D341Med (cell line): ENCODE measurements around the gene MAP3K6.
"Not testable (repeated sequence)": the region's sequence is repeated elsewhere in the genome, so short reads cannot be mapped to it uniquely, and the experiment has no call there.

Experiments
- DNase-seq: peaks from one replicate; pipeline ENCODE4 v3.0.0; 2012; ENCODE audit warnings: low spot score

Gene MAP3K6

DNA sequence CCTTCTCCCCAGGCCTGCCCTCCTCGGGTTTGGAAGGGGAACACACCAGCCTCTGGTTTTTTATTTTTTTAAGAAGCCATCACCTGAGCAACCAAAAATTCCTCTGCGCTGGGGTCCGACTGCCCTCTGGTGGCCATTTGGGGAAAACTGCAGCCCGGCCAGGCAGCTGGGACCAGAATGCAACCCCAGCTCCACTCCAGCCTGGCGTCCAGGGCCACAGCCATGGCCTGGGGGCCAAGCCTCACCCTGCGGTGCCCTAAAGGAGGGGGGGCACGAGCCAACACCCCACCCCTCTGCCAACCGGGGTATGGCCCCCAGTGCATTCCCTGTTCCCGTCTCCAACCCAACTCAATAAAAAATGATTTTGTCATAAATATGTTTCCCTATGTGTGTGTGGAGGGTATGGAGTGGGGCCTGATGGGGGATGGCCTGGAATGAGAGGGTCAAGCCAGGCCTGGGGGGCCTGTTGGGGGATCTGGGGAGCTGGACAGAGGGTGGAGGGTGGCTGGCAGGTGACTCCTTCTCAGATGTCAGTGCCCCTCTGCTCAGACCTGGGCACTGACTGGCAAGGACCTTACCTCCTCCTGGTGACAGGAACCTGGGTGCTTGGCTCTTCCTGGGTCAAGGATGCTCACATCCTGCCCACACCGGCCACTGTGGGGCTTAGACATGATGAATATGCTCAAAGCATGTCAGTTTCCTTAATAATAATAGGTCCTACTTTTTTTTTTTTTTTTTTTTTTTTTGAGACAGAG, 28.9 kb upstream of the MAP3K6 start:
- DNase-seq: peak; percentile 87

DNA sequence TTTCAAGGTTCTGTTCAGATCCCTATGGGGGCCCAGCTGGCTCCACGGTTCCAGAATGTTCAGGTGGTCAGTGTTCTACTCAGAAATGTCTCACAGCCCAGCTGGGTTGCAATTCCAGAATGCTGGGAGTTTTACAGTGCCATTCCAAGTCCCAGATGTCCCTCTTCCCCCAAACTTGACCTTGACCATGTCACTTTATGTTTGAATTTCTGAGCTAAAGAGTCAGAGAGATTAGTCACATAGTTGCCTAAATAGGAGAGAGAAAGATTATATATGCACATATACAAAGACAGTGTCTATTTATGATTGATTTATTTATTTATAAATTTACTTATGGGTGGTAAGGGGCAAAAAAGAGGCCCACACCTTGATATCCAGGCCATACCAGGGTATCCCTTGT, 28.2 kb upstream of the MAP3K6 start:
- DNase-seq: no peak

DNA sequence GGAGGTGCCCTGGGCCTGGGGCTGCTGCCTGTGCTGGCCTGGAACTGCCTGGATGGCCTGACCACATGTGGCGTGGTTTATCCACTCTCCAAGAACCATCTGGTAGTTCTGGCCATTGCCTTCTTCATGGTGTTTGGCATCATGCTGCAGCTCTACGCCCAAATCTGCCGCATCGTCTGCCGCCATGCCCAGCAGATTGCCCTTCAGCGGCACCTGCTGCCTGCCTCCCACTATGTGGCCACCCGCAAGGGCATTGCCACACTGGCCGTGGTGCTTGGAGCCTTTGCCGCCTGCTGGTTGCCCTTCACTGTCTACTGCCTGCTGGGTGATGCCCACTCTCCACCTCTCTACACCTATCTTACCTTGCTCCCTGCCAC, 27.5 kb upstream of the MAP3K6 start:
- DNase-seq: no peak

DNA sequence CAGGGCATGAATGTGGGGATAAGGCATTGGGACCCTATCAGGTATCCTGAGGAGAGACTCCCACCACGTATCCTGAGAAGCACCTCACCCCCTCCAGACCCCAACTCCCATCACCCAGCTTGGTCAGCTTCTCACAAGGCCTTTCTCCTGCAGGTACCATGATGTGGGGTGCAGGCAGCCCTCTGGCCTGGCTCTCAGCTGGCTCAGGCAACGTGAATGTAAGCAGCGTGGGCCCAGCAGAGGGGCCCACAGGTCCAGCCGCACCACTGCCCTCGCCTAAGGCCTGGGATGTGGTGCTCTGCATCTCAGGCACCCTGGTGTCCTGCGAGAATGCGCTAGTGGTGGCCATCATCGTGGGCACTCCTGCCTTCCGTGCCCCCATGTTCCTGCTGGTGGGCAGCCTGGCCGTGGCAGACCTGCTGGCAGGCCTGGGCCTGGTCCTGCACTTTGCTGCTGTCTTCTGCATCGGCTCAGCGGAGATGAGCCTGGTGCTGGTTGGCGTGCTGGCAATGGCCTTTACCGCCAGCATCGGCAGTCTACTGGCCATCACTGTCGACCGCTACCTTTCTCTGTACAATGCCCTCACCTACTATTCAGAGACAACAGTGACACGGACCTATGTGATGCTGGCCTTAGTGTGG, 27.0 kb upstream of the MAP3K6 start:
- DNase-seq: no peak

DNA sequence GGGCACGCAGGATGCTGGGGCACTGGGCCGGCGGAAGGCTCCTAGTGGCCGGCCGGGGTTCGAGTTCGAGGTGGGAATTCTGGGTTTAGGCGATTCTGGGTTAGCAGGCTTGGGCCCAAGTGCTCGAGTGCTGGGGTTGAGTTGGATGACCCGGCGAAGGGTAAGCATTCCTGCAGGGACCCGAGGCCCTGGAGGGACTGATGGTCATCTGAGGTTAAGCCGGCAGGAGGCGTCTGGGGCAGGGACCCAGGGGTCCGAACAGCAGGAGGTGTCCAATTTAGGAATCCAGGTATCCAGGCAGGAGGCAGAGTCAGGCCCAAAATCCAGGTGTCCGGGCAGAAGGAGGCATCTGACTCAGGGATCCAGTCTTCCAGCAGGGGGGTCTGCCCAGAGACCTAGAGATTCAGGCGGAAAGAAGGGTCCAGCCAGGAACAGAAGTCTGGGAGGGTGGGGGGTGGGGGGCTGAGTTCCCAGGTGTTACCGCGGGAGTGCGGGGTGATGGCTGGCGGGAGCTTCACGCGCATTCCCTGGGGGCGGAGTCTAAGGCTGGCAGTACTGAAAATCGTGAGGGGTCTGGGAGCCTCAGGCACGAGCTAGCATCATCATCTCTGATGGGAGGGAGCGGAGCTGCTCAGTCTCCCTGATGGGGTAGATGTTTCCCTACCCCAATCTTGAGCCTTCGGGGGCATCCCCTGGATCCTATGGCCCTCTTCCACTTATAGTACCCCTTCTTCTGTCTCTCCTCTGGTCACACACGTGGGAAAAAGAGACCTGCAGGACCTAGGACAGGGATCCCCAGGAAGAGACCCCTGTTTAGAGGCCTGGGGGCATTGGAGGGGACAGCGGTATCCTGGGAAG, 26.2 kb upstream of the MAP3K6 start:
- peak; percentile 25 for DNase-seq

DNA sequence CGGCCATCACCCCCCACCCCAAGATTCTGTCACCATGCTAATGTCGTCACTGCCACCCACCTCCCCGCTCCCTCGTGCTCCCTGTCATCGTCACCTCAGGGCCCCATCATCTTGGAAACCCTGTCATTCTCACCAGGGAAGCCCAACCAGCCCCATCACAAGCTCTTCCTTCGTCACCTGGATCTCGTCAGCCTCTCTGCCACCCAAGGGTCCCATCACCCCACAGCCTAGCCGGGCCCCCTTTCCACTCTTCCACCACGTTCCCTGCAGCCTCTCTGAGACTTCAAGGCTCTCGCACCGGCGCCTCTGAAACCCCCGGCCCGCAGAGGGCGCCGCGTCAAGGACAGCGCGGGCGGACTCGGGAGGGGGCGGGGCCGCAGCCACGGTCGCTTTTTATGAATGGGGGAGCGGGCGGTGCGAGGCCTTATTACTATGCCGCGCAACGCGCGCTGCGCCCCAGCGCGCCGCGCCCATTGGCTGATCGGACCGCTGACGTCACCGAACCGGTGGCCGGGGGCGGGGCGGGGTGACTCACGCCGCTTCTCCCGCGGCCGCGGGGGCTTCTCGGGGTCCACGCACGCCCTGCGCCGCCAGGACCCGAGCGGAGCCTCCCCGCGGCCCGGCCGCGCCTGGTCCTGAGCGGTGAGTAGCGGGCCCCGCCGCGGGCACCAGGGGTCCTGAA, 25.5 kb upstream of the MAP3K6 start, which contains the start of gene GPR3:
Gene GPR3, plus strand, starts transcription at position 527 of the 682 bp plus-strand sequence. CDS start 1,177 bp downstream, outside the sequence.
- peak; percentile 97 for DNase-seq

DNA sequence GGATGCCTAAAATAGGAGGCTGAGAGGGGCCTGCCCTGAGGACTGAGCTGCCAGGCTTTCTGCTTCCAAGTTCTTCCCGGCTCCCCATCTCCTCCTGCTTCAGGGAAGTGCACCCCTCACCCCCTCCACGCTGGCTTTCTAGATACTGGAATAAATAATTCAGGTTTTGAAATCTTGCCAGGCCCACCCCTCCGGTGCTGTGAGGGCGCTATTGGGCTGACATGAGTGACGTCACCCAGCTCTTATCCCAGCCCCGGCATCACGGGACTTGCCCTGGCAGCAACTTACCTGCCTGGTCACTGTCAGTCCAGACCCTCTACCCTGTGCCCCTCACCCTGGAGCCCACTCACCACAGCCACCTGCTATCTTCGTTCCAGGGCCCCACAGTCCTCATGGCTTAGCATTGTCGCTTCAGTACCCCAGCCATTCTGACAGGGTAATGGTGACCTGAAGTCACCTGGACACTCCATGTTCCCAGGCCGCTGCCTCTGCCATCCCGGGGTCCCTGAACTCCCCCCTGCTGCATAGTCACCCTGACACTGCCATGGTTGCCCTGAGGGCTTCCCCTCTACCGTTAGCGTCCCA, 24.8 kb upstream of the MAP3K6 start:
- peak; percentile 59 for DNase-seq

DNA sequence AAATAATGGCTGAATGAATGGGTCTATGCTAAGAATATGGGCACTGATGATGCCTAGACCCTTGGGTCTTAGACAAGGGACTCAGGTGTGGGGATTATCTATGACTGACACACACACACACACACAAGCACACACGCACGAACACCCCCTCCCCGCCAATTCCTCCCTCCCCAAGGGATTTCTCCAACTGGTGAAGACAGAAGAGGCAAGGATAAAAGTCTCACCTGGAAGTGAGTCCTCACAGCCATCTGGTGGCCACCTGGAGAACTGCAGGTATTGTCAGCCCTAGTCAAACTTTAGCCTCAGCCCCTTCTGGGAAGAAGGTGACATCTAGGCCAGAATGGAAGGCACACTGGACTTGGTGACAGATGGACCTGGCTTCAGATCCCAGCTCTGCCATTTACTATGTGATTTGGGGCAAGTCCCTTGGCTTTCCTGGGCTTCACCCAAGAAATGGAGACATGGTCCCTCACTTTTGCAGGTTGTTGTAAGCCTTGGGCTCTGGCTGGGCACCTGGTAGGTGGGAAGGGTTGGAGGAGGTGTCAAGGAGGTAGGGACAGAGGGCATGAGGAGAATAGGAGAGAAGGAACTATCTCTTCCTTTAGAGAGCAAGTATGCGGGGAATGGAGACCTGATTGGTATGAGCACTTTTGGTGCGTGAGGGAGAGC, 21.7 kb upstream of the MAP3K6 start:
- DNase-seq: peak; percentile 62

DNA sequence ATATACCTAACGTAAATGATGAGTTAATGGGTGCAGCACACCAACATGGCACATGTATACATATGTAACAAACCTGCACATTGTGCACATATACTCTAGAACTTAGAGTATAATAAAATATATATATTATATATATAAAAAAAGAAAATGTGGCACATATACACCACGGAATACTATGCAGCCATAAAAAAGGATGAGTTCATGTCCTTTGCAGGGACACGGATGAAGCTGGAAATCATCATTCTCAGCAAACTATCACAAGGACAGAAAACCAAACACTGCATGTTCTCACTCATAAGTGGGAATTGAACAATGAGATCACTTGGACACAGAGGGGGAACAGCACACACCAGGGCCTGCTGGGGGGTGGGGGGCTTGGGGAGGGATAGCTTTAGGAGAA, 18.0 kb upstream of the MAP3K6 start:
- not testable (repeated sequence) for DNase-seq

DNA sequence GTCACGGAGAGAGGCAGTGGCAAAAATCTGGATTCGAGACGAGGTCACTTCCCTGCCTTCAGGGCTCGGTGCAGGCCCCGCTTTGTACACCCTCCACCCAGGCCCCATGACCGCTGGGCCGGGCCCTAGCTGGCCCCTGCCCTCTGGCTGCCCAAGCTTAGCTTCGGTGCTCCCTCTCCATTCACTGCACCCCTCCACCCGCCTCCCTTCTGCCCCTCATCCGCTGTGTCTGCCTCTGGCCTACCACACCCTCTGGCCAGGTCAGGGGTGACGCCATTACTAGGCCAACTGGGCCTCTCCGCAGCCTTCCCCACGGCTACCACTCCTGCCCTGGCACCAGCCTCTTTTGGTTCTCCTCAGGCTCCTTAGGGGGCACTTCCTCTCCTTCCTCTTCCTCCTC, 16.9 kb upstream of the MAP3K6 start:
- no peak for DNase-seq

DNA sequence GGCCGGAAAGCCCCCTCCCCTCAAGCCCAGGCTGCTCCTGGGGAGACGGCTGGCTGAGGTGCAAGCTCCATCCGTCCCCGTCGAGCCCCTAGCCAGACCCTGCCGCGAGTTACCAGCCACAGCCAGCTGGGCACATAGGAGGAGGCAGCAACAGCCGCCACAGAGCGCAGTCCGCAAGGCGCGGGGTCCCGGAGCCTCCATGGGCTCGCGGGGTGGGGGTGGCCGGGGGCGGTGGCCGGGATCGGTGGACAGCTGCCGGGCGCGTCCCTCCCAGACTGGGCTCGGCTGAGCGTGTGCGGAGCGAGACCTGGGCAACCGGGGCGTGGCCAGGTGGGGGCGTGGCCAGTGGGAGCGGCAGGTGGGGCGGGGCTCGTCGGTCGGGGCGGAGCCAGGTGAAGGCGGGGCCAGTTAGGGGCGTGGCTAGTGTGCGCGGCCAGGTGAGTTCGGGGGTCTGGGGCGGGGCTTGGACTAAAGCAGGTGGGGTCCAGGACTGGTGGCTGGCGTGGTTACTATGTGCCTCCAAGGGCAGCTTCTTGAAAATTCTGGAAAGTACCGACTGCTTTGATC, 16.4 kb upstream of the MAP3K6 start, which contains the start of gene CD164L2:
Gene CD164L2, minus strand, starts transcription at position 295 of the 567 bp plus-strand sequence. Its CDS starts 94 bp downstream, at position 201.
- DNase-seq: peak; percentile 50

DNA sequence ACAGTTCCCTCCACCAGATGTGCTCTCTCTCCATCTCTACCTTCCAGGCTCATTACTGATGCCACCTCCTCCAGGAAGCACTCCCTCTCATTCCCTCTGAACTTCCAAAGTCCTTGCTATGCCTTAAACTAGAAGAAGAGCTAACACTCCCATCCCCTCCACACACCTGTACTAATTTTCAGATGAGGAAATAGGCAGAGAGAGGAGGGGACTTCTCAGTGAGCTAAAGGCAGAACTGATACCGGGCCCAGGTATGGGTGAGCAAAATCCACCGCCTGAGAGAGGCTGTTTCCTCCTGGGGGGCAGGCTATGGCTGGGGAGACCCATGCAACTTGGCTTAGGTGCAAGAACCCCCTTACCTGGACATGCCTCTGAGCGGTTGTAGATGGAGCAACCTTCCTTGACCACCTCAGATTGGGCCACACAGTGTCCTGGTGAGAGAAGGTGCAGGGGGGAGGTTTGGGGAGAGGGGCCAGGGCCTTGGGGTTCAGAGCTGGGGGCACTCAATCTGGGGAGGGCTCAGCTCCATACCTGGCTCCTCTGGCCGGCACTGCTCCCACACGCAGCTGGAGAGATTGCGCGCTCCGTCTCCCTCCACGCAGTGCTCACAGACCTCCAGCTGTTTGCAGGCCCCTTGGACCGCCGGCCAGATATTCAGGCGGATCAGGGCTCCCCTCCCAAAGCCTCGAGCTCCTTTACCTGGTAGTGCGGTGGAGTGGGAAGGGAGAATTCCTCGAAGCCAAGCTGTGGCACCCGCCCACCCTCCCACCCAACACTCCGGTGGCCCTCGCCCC, 15.4 kb upstream of the MAP3K6 start:
- no peak for DNase-seq

DNA sequence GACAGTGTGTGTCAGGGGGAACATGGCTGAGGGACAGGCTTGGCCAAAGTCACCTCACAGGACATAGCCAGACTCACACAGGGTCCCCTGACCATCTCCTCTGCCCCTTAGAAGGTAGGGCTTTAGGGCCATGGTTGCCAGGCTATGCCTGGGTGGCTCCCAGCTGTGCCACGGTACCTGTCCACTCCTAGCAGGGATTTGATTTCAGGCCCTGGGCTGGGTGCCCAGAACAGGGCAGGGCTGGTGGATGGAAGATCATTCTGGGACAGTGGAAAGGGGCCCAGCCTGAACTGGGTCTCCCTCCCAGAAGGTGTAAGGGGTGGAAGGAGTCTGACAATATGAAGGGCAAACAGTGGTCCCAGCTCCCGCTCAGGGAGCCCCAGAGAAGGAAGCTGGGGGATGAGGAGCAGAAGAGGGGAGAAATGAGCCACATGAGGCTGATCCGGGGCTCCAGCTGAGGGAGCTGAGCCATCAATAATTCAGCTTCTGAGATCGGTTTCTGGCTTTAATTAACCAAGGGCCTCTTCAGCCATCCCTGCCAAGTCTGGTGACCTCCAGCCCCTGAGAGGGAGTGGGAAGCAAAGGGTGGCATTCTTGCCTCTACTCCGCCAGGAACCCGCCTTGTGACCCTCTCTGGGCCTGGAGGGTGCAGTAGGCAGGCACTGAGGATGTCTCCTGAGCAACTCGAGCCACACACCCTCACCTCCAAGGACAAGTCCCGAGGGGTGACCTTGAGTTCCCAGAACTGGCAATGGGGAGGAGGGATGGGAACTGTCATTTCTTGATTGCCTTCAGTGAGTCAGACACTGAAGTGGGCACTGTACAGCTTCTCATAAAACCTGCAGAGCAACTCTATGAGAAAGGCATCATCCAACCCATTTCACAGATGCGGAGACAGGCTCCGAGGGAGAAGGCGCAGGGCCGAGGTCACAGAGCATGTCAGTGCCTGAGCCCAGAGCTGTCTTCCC, 14.3 kb upstream of the MAP3K6 start:
- DNase-seq: no peak

DNA sequence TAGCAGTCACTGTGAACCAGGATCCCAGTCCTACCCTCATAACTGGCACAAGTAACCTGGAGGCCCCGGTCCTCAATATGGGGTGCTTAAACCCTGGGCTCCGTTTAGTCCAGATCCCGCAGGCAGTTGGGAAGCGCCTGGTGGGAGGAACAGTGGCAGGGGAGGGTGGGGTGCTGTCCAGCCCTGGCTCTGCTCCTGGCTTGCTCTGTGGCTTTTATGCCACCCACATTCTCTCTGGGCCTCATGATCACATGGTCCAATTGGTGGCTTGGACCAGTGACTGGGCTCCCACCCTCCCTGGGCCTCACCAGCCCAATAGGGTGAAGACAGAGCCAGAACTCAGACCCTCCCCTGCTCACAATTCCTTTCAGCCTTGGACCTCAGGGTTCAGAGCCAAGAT, 13.5 kb upstream of the MAP3K6 start:
- no peak for DNase-seq

DNA sequence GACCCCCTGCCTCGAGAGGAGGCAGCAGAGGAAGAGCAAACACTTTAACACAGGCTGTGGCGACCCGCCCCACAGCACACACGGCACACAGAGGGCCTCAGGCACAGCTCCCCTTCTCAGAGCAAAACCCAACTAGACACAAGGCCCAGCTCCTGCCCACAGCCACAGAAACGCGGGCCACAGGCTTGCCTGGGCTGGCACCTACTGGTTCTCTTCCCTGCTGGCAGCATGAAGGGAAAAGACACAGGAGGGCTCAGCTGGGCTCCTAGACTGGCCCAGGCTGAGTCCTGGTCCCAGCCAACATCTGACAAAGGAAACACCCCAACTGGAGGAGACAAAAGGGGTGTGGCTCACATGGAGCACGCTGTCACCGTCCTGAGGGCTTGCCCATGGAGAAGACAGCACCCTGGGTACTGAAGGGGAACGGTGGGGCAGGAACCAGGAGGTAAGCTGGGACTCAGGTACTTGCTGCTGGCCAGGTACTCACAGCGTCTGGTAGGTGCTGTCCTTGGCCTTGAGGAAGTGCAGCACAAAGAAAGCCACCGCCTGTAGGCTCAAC, 12.9 kb upstream of the MAP3K6 start:
- DNase-seq: no peak

DNA sequence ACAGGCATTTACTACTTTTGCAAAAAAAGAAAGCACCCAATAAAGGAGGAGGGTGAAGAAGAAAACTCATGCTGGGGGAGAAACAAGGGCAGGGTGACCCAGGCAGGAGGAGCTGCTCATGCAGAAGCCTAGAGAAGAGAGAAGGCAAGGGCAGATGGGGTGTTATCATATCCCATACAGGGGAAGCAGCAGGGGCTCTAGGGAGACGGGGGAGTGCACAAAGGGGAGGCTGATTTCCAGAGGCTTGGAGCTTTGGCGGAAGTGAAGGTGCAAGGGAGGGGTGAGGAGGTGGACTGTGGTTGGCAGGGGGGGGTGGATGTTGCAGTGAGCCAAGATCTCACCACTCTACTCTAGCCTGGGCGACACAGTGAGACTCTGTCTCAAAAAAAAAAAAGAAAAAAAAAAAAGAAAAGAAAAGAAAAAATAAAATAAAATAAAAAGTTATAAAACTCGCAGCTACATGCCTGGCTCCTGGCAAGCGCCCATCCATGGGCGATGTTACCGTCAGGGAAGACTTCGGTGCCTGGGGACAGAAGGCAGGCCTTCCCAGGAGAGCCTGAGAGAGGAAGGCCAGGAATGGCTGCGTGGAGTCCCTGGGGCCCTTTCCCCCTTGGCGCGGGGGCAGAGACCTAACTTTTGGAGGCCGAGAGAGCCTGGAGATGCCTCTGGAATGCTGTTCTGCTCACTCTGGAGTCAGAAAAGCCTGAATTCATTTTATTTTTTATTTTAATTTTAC, 11.2 kb upstream of the MAP3K6 start:
- DNase-seq: no peak

DNA sequence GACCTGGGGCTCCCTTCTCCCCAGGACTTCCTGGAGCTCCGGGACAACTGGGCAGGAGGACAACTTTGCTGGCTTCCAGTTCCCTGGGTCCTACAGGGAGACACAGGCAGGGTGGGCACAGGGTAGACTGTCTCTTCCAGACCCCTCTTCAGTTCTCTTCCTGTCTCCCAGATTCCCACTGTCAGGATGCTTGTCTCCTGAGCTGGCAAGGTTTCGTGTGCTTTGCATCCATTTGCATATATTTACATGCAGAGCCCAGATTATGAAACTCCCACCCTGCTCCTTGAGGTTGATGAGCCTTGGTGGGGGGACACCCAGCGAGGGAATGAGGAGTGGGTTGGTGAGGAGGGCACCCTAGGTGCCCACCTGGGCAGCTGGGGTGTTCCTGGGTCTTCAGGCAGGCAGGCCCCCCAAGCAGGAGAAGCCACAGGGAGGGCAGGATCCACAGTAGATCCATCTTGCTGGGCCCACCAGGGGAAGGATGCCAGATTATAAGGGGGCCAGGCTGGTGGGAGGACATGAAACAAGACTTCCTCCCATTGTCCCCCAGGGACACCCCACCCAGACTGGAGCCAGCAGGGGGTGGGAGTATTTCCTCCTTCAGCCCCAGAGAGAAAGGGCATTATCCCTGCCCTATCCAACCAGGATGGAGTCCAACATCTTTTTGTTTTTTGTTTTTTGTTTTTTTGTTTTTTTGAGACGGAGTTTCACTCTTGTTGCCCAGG, 7.8 kb upstream of the MAP3K6 start, which contains the start of gene FCN3:
Gene FCN3, minus strand, starts transcription at position 463 of the 725 bp plus-strand sequence. Its CDS starts 6 bp downstream, at position 457.
- DNase-seq: no peak
